H1 (cell line): Measurements from ENCODE around the gene CBS. TPM values are rescaled to one million over a fixed set of nuclear protein-coding genes. Genes with fewer than 3 reads are reported as not detected.
"Not testable (repeated sequence)": the region's sequence is repeated elsewhere in the genome, so short reads cannot be mapped to it uniquely, and the experiment has no call there.

Source experiments
- CTCF ChIA-PET: fragments of 300-600 bp; sonication (Branson Sonifier 250); formaldehyde crosslinking; loops from one replicate; lab custom pipeline; 2021; ENCODE audit not compliant: partially characterized antibody; lab: Charles Lee
- POLR2A ChIA-PET: fragments of 300-600 bp; sonication (Branson Sonifier 250); formaldehyde crosslinking; loops from one replicate; lab custom pipeline; 2021; ENCODE audit warnings: inconsistent platforms; ENCODE audit not compliant: partially characterized antibody; lab: Charles Lee
- DNase-seq, 2 experiments: peaks; one replicate each; pipeline versions ENCODE4 v3.0.0 to v3.0.0-alpha.2; 2010 to 2022; ENCODE audit warnings: low spot score in 2 of 2, low read depth in 1 of 2, mixed read lengths in 1 of 2
- FAIRE-seq: peaks from 2 replicates; lab custom pipeline; 2011; peaks lifted over from hg19 to GRCh38; lab: Jason Lieb, UNC
- H2AFZ ChIP-seq: 2 replicates; pipeline ENCODE4 v1.8.1; 2012; ENCODE audit warnings: low read length, inconsistent platforms
- H2AK5ac ChIP-seq: 2 replicates; pipeline ENCODE4 v1.6.1; 2013; ENCODE audit warnings: low read depth, low read length
- H2BK120ac ChIP-seq: replicated peaks from 2 replicates; pipeline ENCODE3; 2013; ENCODE audit warnings: low read depth, low read length, inconsistent platforms
- H2BK12ac ChIP-seq: 2 replicates; pipeline ENCODE4 v1.6.1; 2013; ENCODE audit warnings: low read depth, low read length
- H2BK15ac ChIP-seq: 2 replicates; pipeline ENCODE4 v1.6.1; 2013; ENCODE audit warnings: low read length
- H2BK20ac ChIP-seq: 2 replicates; pipeline ENCODE4 v1.6.1; 2013; ENCODE audit warnings: low read length
- H2BK5ac ChIP-seq: 2 replicates; pipeline ENCODE4 v1.6.1; 2013; ENCODE audit warnings: low read depth, low read length
- H3K14ac ChIP-seq: 2 replicates; pipeline ENCODE4 v1.6.1; 2013; ENCODE audit warnings: inconsistent platforms; ENCODE audit not compliant: insufficient read length
- H3K18ac ChIP-seq: 2 replicates; pipeline ENCODE4 v1.6.1; 2013; ENCODE audit warnings: low read length; ENCODE audit errors: extremely low read depth
- H3K23ac ChIP-seq: 2 replicates; pipeline ENCODE4 v1.6.1; 2013; ENCODE audit warnings: inconsistent platforms; ENCODE audit not compliant: insufficient read length
- H3K23me2 ChIP-seq: 2 replicates; pipeline ENCODE4 v1.6.1; 2013; ENCODE audit warnings: low read depth, low read length
- H3K27ac ChIP-seq: 2 replicates; pipeline ENCODE4 v1.6.1; 2011; ENCODE audit warnings: low read depth, low read length, inconsistent platforms
- H3K27me3 ChIP-seq, 4 experiments: replicated peaks in 1 of 4; 1 replicate in 1 of 4; 2 replicates in 3 of 4; pipeline versions ENCODE4 v1.6.1 to v1.8.1; 2011 to 2013; ENCODE audit warnings: low read length in 3 of 4, mild to moderate bottlenecking in 3 of 4, inconsistent platforms in 2 of 4, mixed read lengths in 2 of 4, moderate library complexity in 1 of 4; ENCODE audit not compliant: control insufficient read depth in 3 of 4, insufficient read depth in 3 of 4; ENCODE audit errors: extremely low read depth in 1 of 4
- H3K36me3 ChIP-seq, 4 experiments: 2 replicates each; pipeline versions ENCODE4 v1.6.1 to v1.8.1; 2011 to 2013; ENCODE audit warnings: mild to moderate bottlenecking in 4 of 4, low read length in 3 of 4, moderate library complexity in 2 of 4, control low read depth in 1 of 4, inconsistent platforms in 1 of 4; ENCODE audit not compliant: insufficient read depth in 4 of 4, control insufficient read depth in 2 of 4
- H3K4ac ChIP-seq: replicated peaks from 2 replicates; pipeline ENCODE3; 2013; ENCODE audit warnings: low read length, low read depth, mixed read lengths, inconsistent platforms; ENCODE audit not compliant: insufficient read length
- H3K4me1 ChIP-seq, 4 experiments: replicated peaks in 1 of 4; 1 replicate in 1 of 4; 2 replicates in 3 of 4; pipeline versions ENCODE4 v1.6.1 to v1.8.1; 2011 to 2013; ENCODE audit warnings: low read length in 3 of 4, inconsistent platforms in 2 of 4, mixed read lengths in 1 of 4; ENCODE audit not compliant: insufficient read depth in 4 of 4, control insufficient read depth in 3 of 4
- H3K4me2 ChIP-seq, 2 experiments: 2 replicates each; pipeline versions ENCODE4 v1.6.1 to v1.8.1; 2011 to 2013; ENCODE audit warnings: low read depth in 2 of 2, low read length in 2 of 2, control low read depth in 1 of 2, inconsistent platforms in 1 of 2, mild to moderate bottlenecking in 1 of 2; ENCODE audit not compliant: insufficient read depth in 1 of 2
- H3K4me3 ChIP-seq, 4 experiments: fragments of 200-600, 300-600 bp in 1 of 4; sonication (generic), shearing (Covaris generic), sonication (Bioruptor Twin) in 1 of 4; 2 replicates each; pipeline versions ENCODE4 v1.5.1 to v1.8.1; 2011 to 2016; ENCODE audit warnings: low read length in 4 of 4, low read depth in 3 of 4, control low read depth in 2 of 4, inconsistent platforms in 2 of 4, mild to moderate bottlenecking in 2 of 4, mixed read lengths in 1 of 4, moderate library complexity in 1 of 4; ENCODE audit not compliant: insufficient read depth in 2 of 4; ENCODE audit errors: extremely low read depth in 1 of 4
- H3K56ac ChIP-seq: replicated peaks from 2 replicates; pipeline ENCODE3; 2013; ENCODE audit warnings: low read depth, mild to moderate bottlenecking, mixed read lengths, low read length, inconsistent platforms; ENCODE audit not compliant: insufficient read length
- H3K79me1 ChIP-seq: 2 replicates; pipeline ENCODE4 v1.6.1; 2013; ENCODE audit warnings: low read depth, low read length, control low read depth
- H3K79me2 ChIP-seq, 2 experiments: 2 replicates each; pipeline versions ENCODE4 v1.6.1 to v1.8.1; 2012 to 2013; ENCODE audit warnings: low read length in 2 of 2, mild to moderate bottlenecking in 2 of 2, inconsistent platforms in 1 of 2; ENCODE audit not compliant: insufficient read depth in 2 of 2, control insufficient read depth in 1 of 2
- H3K9ac ChIP-seq, 4 experiments: replicated peaks in 1 of 4; 1 replicate in 1 of 4; 2 replicates in 3 of 4; pipeline versions ENCODE4 v1.6.1 to v1.8.1; 2011 to 2013; ENCODE audit warnings: low read depth in 3 of 4, low read length in 3 of 4, control low read depth in 2 of 4, mild to moderate bottlenecking in 2 of 4, moderate library complexity in 2 of 4, inconsistent platforms in 1 of 4; ENCODE audit errors: extremely low read depth in 1 of 4
- H3K9me3 ChIP-seq, 2 experiments: 2 replicates each; pipeline versions ENCODE4 v1.6.1 to v1.8.1; 2012 to 2013; ENCODE audit warnings: mild to moderate bottlenecking in 2 of 2, moderate library complexity in 2 of 2, control low read depth in 1 of 2, inconsistent platforms in 1 of 2, low read depth in 1 of 2, low read length in 1 of 2, mixed read lengths in 1 of 2; ENCODE audit not compliant: insufficient read depth in 2 of 2
- H4K20me1 ChIP-seq, 2 experiments: replicated peaks in 1 of 2; 2 replicates each; pipeline versions ENCODE3 to v1.8.1; 2011 to 2013; ENCODE audit warnings: inconsistent platforms in 2 of 2, low read length in 2 of 2, mild to moderate bottlenecking in 1 of 2; ENCODE audit not compliant: insufficient read depth in 2 of 2, control insufficient read depth in 1 of 2
- H4K5ac ChIP-seq: 2 replicates; pipeline ENCODE4 v1.6.1; 2013; ENCODE audit warnings: low read length, low read depth, mixed read lengths, inconsistent platforms; ENCODE audit not compliant: insufficient read length
- H4K8ac ChIP-seq: 2 replicates; pipeline ENCODE4 v1.8.0; 2013; ENCODE audit warnings: mild to moderate bottlenecking, moderate library complexity, low read length, inconsistent platforms; ENCODE audit not compliant: insufficient read depth; ENCODE audit errors: extremely low read depth
- H4K91ac ChIP-seq: replicated peaks from 2 replicates; pipeline ENCODE3; 2013; ENCODE audit warnings: low read length, mixed read lengths, inconsistent platforms; ENCODE audit not compliant: insufficient read length
- WGBS, 2 experiments: shearing (Covaris generic) in 1 of 2; methylation state at CpG; one replicate each; pipeline versions ENCODE4 v1.1.6 to v1.1.7; 2013 to 2015; ENCODE audit warnings: low lambda C conversion rate in 2 of 2, mixed read lengths in 2 of 2, inconsistent platforms in 1 of 2, low coverage in 1 of 2, missing lambda C conversion rate in 1 of 2; ENCODE audit not compliant: insufficient replicate concordance in 2 of 2, insufficient coverage in 1 of 2, insufficient read length in 1 of 2; ENCODE audit errors: extremely low coverage in 1 of 2, missing lambda C conversion rate in 1 of 2; 5-methylcytosine and 5-hydroxymethylcytosine counted together
- polyA plus RNA-seq, 7 experiments: library from polyadenylated mRNA; depleted of rRNA in 3 of 7; stranded (reverse) in 5 of 7; unstranded in 2 of 7; fragments of >200 nt in 5 of 7; fragments of 200-250 nt in 2 of 7; gene quantifications; 1 replicate in 5 of 7; 2 replicates in 1 of 7; 4 replicates in 1 of 7; pipeline versions ENCODE4 v1.2.1 to v1.2.3, GENCODE V29; 2011 to 2013; ENCODE audit warnings: missing spikeins in 2 of 7, mixed read lengths in 2 of 7
- total RNA-seq: library from RNA; stranded (reverse); fragmentation: NEBNext Ultra II Directional; extraction: Animal tissue kit (Norgen Biotek cat#: 25700); gene quantifications from 2 replicates; pipeline ENCODE4 v1.2.1, GENCODE V29; 2021

CBS gene
- total and polyA plus RNA-seq, 2 of the 8 experiments (the other 6 are each of a cell fraction or from before 2014, with no cell fraction given): 114 to 455 TPM

- H3K79me2 ChIP-seq, H3K14ac ChIP-seq, H3K4me1 ChIP-seq, H2BK12ac ChIP-seq, CTCF ChIA-PET, H2BK15ac ChIP-seq, H3K18ac ChIP-seq, POLR2A ChIA-PET, H3K36me3 ChIP-seq, H4K8ac ChIP-seq, H3K79me1 ChIP-seq, H3K9ac ChIP-seq, H3K56ac ChIP-seq, H3K27ac ChIP-seq, H3K23ac ChIP-seq, H2AFZ ChIP-seq, H3K27me3 ChIP-seq, DNase-seq, H3K4me3 ChIP-seq, H2AK5ac ChIP-seq, H3K9me3 ChIP-seq, H4K20me1 ChIP-seq, FAIRE-seq, H3K4ac ChIP-seq, H2BK20ac ChIP-seq, H3K23me2 ChIP-seq, H2BK120ac ChIP-seq, H3K4me2 ChIP-seq, H4K5ac ChIP-seq, H4K91ac ChIP-seq, H2BK5ac ChIP-seq: not testable (repeated sequence)
- 63% methylated on average over 4 of the region's 17 CpGs; no CpG with 5 or more reads in 1 of the 2 experiments for WGBS, 2 experiments
Observed at GRCh38 chr21:43045165-43045875, 30.3 kb downstream of the CBS start.

GRCh38 chr21:43044547-43044946 lies 31.1 kb downstream of the CBS start:
- H2AK5ac ChIP-seq, H2AFZ ChIP-seq, H3K9ac ChIP-seq, H3K23me2 ChIP-seq, H3K18ac ChIP-seq, H3K27ac ChIP-seq, POLR2A ChIA-PET, H3K23ac ChIP-seq, H3K9me3 ChIP-seq, H4K20me1 ChIP-seq, H2BK20ac ChIP-seq, H3K56ac ChIP-seq, H3K79me2 ChIP-seq, H3K4me2 ChIP-seq, H3K14ac ChIP-seq, H3K27me3 ChIP-seq, H2BK12ac ChIP-seq, H4K5ac ChIP-seq, DNase-seq, CTCF ChIA-PET, H3K36me3 ChIP-seq, H2BK120ac ChIP-seq, H4K91ac ChIP-seq, H2BK5ac ChIP-seq, H4K8ac ChIP-seq, H3K4ac ChIP-seq, H2BK15ac ChIP-seq, FAIRE-seq, H3K79me1 ChIP-seq, H3K4me1 ChIP-seq, H3K4me3 ChIP-seq: not testable (repeated sequence)
- 78% methylated on average over 5 of the region's 14 CpGs; no CpG with 5 or more reads in 1 of the 2 experiments for WGBS, 2 experiments
